Mesenchymal stem cell (in vitro differentiated cells and primary cell): ENCODE data around the gene FOXK2.
"Not testable (repeated sequence)": the region's sequence is repeated elsewhere in the genome, so short reads cannot be mapped to it uniquely, and the experiment has no call there.

Experiments used
- DNase-seq: peaks from one replicate; pipeline ENCODE4 v3.0.0-alpha.2; 2013
- H2AFZ ChIP-seq: one replicate; pipeline ENCODE4 v1.6.1; 2013; ENCODE audit warnings: low read depth, mild to moderate bottlenecking, control low read depth, inconsistent platforms, low read length, moderate library complexity
- H2AK5ac ChIP-seq: 2 replicates; pipeline ENCODE4 v1.6.1; 2013; ENCODE audit warnings: low read length, moderate library complexity, mild to moderate bottlenecking, inconsistent platforms; ENCODE audit not compliant: severe bottlenecking
- H2BK120ac ChIP-seq: one replicate; pipeline ENCODE4 v1.6.1; 2013; ENCODE audit warnings: low read depth, mild to moderate bottlenecking, inconsistent platforms, low read length, moderate library complexity
- H2BK12ac ChIP-seq, 2 experiments: one replicate each; pipeline ENCODE4 v1.6.1; 2013; ENCODE audit warnings: inconsistent platforms in 2 of 2, low read length in 2 of 2, mild to moderate bottlenecking in 2 of 2, moderate library complexity in 2 of 2, control low read depth in 1 of 2
- H2BK15ac ChIP-seq: one replicate; pipeline ENCODE4 v1.6.1; 2013; ENCODE audit warnings: mild to moderate bottlenecking, low read depth, inconsistent platforms; ENCODE audit not compliant: poor library complexity, severe bottlenecking
- H2BK5ac ChIP-seq: 2 replicates; pipeline ENCODE4 v1.6.1; 2013; ENCODE audit warnings: low read depth, mild to moderate bottlenecking, low read length, control low read depth, inconsistent platforms; ENCODE audit not compliant: poor library complexity, severe bottlenecking
- H3K14ac ChIP-seq, 2 experiments: one replicate each; pipeline ENCODE4 v1.6.1; 2013; ENCODE audit warnings: inconsistent platforms in 2 of 2, low read length in 2 of 2, control low read depth in 1 of 2, mild to moderate bottlenecking in 1 of 2, moderate library complexity in 1 of 2
- H3K18ac ChIP-seq, 2 experiments: one replicate each; pipeline ENCODE4 v1.6.1; 2013; ENCODE audit warnings: inconsistent platforms in 2 of 2, low read length in 2 of 2, control low read depth in 1 of 2, low read depth in 1 of 2, mild to moderate bottlenecking in 1 of 2
- H3K23ac ChIP-seq, 2 experiments: one replicate each; pipeline ENCODE4 v1.6.1; 2013; ENCODE audit warnings: inconsistent platforms in 2 of 2, low read length in 2 of 2, mild to moderate bottlenecking in 2 of 2, moderate library complexity in 2 of 2, control low read depth in 1 of 2
- H3K27ac ChIP-seq: 2 replicates; pipeline ENCODE4 v1.5.1; 2013; ENCODE audit warnings: mild to moderate bottlenecking, moderate library complexity, low read length, control low read depth, inconsistent platforms; ENCODE audit not compliant: poor library complexity, severe bottlenecking
- H3K27me3 ChIP-seq, 2 experiments: 2 replicates each; pipeline versions ENCODE4 v1.6.1 to v1.7.0; 2013; ENCODE audit warnings: low read length in 2 of 2, mild to moderate bottlenecking in 2 of 2, moderate library complexity in 2 of 2, control low read depth in 1 of 2, inconsistent platforms in 1 of 2; ENCODE audit not compliant: control insufficient read depth in 1 of 2, insufficient read depth in 1 of 2
- H3K36me3 ChIP-seq, 2 experiments: 2 replicates each; pipeline versions ENCODE4 v1.6.1 to v1.7.0; 2013; ENCODE audit warnings: low read length in 2 of 2, control low read depth in 1 of 2, inconsistent platforms in 1 of 2, low read depth in 1 of 2, mild to moderate bottlenecking in 1 of 2; ENCODE audit not compliant: insufficient read depth in 2 of 2, control insufficient read depth in 1 of 2
- H3K4ac ChIP-seq, 2 experiments: one replicate each; pipeline ENCODE4 v1.6.1; 2013; ENCODE audit warnings: inconsistent platforms in 2 of 2, low read length in 2 of 2, mild to moderate bottlenecking in 2 of 2, moderate library complexity in 2 of 2, control low read depth in 1 of 2, low read depth in 1 of 2
- H3K4me1 ChIP-seq: 2 replicates; pipeline ENCODE4 v1.6.1; 2013; ENCODE audit warnings: low read depth, low read length, control low read depth; ENCODE audit not compliant: control insufficient read depth, insufficient read depth
- H3K4me2 ChIP-seq: 2 replicates; pipeline ENCODE4 v1.6.1; 2013; ENCODE audit warnings: low read length, mild to moderate bottlenecking, inconsistent platforms; ENCODE audit not compliant: poor library complexity, severe bottlenecking
- H3K4me3 ChIP-seq, 2 experiments: 2 replicates each; pipeline versions ENCODE4 v1.5.1 to v1.7.0; 2013; ENCODE audit warnings: low read length in 2 of 2, mild to moderate bottlenecking in 2 of 2, control low read depth in 1 of 2, low read depth in 1 of 2; ENCODE audit not compliant: insufficient read depth in 1 of 2
- H3K79me1 ChIP-seq: replicated peaks from 2 replicates; pipeline ENCODE4 v1.6.1; 2013; ENCODE audit warnings: mild to moderate bottlenecking, control low read depth, low read length, inconsistent platforms; ENCODE audit not compliant: poor library complexity, severe bottlenecking
- H3K9ac ChIP-seq: 2 replicates; pipeline ENCODE4 v1.7.0; 2013; ENCODE audit warnings: mild to moderate bottlenecking, low read length, moderate library complexity
- H3K9me3 ChIP-seq: 2 replicates; pipeline ENCODE4 v1.7.0; 2013; ENCODE audit warnings: mild to moderate bottlenecking, low read length; ENCODE audit not compliant: control insufficient read depth
- H4K8ac ChIP-seq: one replicate; pipeline ENCODE4 v1.6.1; 2013; ENCODE audit warnings: inconsistent platforms, mild to moderate bottlenecking, low read length, moderate library complexity
- H4K91ac ChIP-seq: one replicate; pipeline ENCODE4 v1.6.1; 2013; ENCODE audit warnings: mild to moderate bottlenecking, low read length, inconsistent platforms
- WGBS: methylation state at CpG from one replicate; pipeline ENCODE4 v1.1.7; 2013; ENCODE audit warnings: mixed read lengths; 5-methylcytosine and 5-hydroxymethylcytosine counted together

The FOXK2 gene

GRCh38 chr17:82551779-82552457, 32.4 kb downstream of the FOXK2 start:
- no peak overlapping the region for H3K4ac ChIP-seq
- H2AFZ ChIP-seq = no peak overlapping the region
- no peak overlapping the region for H2BK15ac ChIP-seq
- H3K23ac ChIP-seq = no peak overlapping the region
- H3K27ac ChIP-seq = no peak overlapping the region
- H3K4me1 ChIP-seq = peaks cover 21% of the 10 kb centered on the region
- no peak overlapping the region for H2AK5ac ChIP-seq
- no peak overlapping the region for H3K4me3 ChIP-seq
- H3K4me2 ChIP-seq = no peak overlapping the region
- no peaks in the 10 kb centered on the region for H3K9me3 ChIP-seq
- H2BK120ac ChIP-seq = no peak overlapping the region
- H3K18ac ChIP-seq = peak overlapping the region in 1 of 2 experiments; percentile 50
- peak; percentile 69 for DNase-seq
- H4K91ac ChIP-seq = no peak overlapping the region
- H3K79me1 ChIP-seq = peaks cover 13% of the 10 kb centered on the region
- H3K9ac ChIP-seq = peak overlapping the region; percentile 53
- H2BK12ac ChIP-seq = no peak overlapping the region
- no peak overlapping the region for H4K8ac ChIP-seq
- H2BK5ac ChIP-seq = no peak overlapping the region
- H3K14ac ChIP-seq = no peak overlapping the region
- no peaks in the 10 kb centered on the region for H3K36me3 ChIP-seq
- no peaks in the 10 kb centered on the region for H3K27me3 ChIP-seq
- WGBS = 89% methylated on average over 9 of the region's 13 CpGs

GRCh38 chr17:82552580-82552979, 33.0 kb downstream of the FOXK2 start:
- DNase-seq = no peak
- no peak overlapping the region for H2AFZ ChIP-seq
- no peak overlapping the region for H2BK12ac ChIP-seq
- H2BK5ac ChIP-seq = no peak overlapping the region
- peaks cover 21% of the 10 kb centered on the region for H3K4me1 ChIP-seq
- no peak overlapping the region for H3K4ac ChIP-seq
- no peak overlapping the region for H3K27ac ChIP-seq
- H2AK5ac ChIP-seq = no peak overlapping the region
- no peak overlapping the region for H4K91ac ChIP-seq
- no peak overlapping the region for H2BK120ac ChIP-seq
- peak overlapping the region; percentile 3 for H4K8ac ChIP-seq
- no peak overlapping the region for H3K4me2 ChIP-seq
- H3K27me3 ChIP-seq = no peaks in the 10 kb centered on the region
- H3K23ac ChIP-seq = no peak overlapping the region
- 95% methylated on average over 13 of the region's 13 CpGs for WGBS
- peak overlapping the region; percentile 53 for H3K9ac ChIP-seq
- no peak overlapping the region for H3K4me3 ChIP-seq
- no peaks in the 10 kb centered on the region for H3K36me3 ChIP-seq
- no peak overlapping the region for H3K14ac ChIP-seq
- H3K18ac ChIP-seq = peak overlapping the region in 1 of 2 experiments; percentile 50
- no peak overlapping the region for H2BK15ac ChIP-seq
- H3K79me1 ChIP-seq = peaks cover 12% of the 10 kb centered on the region
- no peaks in the 10 kb centered on the region for H3K9me3 ChIP-seq

- H4K8ac ChIP-seq = peak overlapping the region; percentile 62
- peak overlapping the region; percentile 52 for H3K9ac ChIP-seq
- H3K23ac ChIP-seq = no peak overlapping the region
- no peak overlapping the region for H3K18ac ChIP-seq
- peak overlapping the region; percentile 50 for H2AK5ac ChIP-seq
- no peak overlapping the region for H3K14ac ChIP-seq
- 94% methylated on average over 18 of the region's 18 CpGs for WGBS
- no peak overlapping the region for H2BK120ac ChIP-seq
- H3K27me3 ChIP-seq = no peaks in the 10 kb centered on the region
- H2BK15ac ChIP-seq = no peak overlapping the region
- no peak overlapping the region for H2AFZ ChIP-seq
- H4K91ac ChIP-seq = peak overlapping the region; percentile 59
- peaks cover 21% of the 10 kb centered on the region for H3K4me1 ChIP-seq
- H3K79me1 ChIP-seq = peaks cover 11% of the 10 kb centered on the region
- H3K36me3 ChIP-seq = peaks cover 0 to 4% of the 10 kb centered on the region in 2 experiments
- peak overlapping the region in 1 of 2 experiments; percentile 77 for H2BK12ac ChIP-seq
- DNase-seq = no peak
- no peak overlapping the region for H2BK5ac ChIP-seq
- H3K27ac ChIP-seq = no peak overlapping the region
- no peaks in the 10 kb centered on the region for H3K9me3 ChIP-seq
- no peak overlapping the region for H3K4me3 ChIP-seq
- H3K4me2 ChIP-seq = no peak overlapping the region
- no peak overlapping the region for H3K4ac ChIP-seq
Observed at GRCh38 chr17:82553210-82553930, 33.8 kb downstream of the FOXK2 start.

GRCh38 chr17:82557510-82557909, 38.0 kb downstream of the FOXK2 start:
- H3K9me3 ChIP-seq, H2BK5ac ChIP-seq, H2AK5ac ChIP-seq, DNase-seq, H3K4me3 ChIP-seq, H3K4ac ChIP-seq, H3K14ac ChIP-seq, H3K27me3 ChIP-seq, H3K27ac ChIP-seq, H3K36me3 ChIP-seq, H3K23ac ChIP-seq, H2BK120ac ChIP-seq, H3K18ac ChIP-seq, H4K8ac ChIP-seq, H4K91ac ChIP-seq, H2BK15ac ChIP-seq, H3K4me2 ChIP-seq, H3K79me1 ChIP-seq, H3K9ac ChIP-seq, H2AFZ ChIP-seq, H2BK12ac ChIP-seq: not testable (repeated sequence)
- 99% methylated on average over 2 of the region's 2 CpGs for WGBS
- peaks cover 32% of the 10 kb centered on the region for H3K4me1 ChIP-seq
